H1 (cell line): ENCODE measurements around the gene TSC2. TPM values are rescaled to one million over a fixed set of nuclear protein-coding genes. Genes with fewer than 3 reads are reported as not detected.
A peak's percentile ranks its signal among the peaks of the same experiment; 100 is the strongest.

ENCODE experiments used
- RAD21 ChIP-seq, 2 experiments: IDR thresholded peaks in 1 of 2; conservative IDR thresholded peaks in 1 of 2; 2 replicates each; pipeline ENCODE4 v1.6.1; 2011; ENCODE audit warnings: low read depth in 2 of 2, low read length in 2 of 2, improper control_type of control experiment in 1 of 2, inconsistent platforms in 1 of 2, mild to moderate bottlenecking in 1 of 2, moderate library complexity in 1 of 2
- polyA plus RNA-seq, 7 experiments: library from polyadenylated mRNA; depleted of rRNA in 3 of 7; stranded (reverse) in 5 of 7; unstranded in 2 of 7; fragments of >200 nt in 5 of 7; fragments of 200-250 nt in 2 of 7; gene quantifications; 1 replicate in 5 of 7; 2 replicates in 1 of 7; 4 replicates in 1 of 7; pipeline versions ENCODE4 v1.2.1 to v1.2.3, GENCODE V29; 2011 to 2013; ENCODE audit warnings: missing spikeins in 2 of 7, mixed read lengths in 2 of 7
- total RNA-seq: library from RNA; stranded (reverse); fragmentation: NEBNext Ultra II Directional; extraction: Animal tissue kit (Norgen Biotek cat#: 25700); gene quantifications from 2 replicates; pipeline ENCODE4 v1.2.1, GENCODE V29; 2021

The TSC2 gene
- total and polyA plus RNA-seq, 2 of the 8 experiments (the other 6 are each of a cell fraction or from before 2014, with no cell fraction given) = 65.9 to 96.6 TPM

GRCh38 chr16:2056681-2057407 lies 9.1 kb downstream of the TSC2 start (continued):
- TF ChIP-seq RAD21 (IDR thresholded peaks at IDR 0.05 in 1 of 2, conservative IDR thresholded peaks at IDR 0.05 in 1 of 2; ENCODE audit: low read depth in 2 of 2, low read length in 2 of 2) = peak; percentile 15 to 17; a peak in 2 of 4 replicates
